Gastrocnemius medialis (tissue), 4 donors: ENCODE measurements around the gene CDK9. TPM values are rescaled to one million over a fixed set of nuclear protein-coding genes. Genes with fewer than 3 reads are reported as not detected.
A peak's percentile ranks its signal among the peaks of the same experiment; 100 is the strongest.

Experiments used
- ATAC-seq, 2 donors: fragments of 150-250 bp; one replicate each; pipeline ENCODE4 v1.9.1; 2016
- DNase-seq, 2 donors: peaks; one replicate each; pipeline ENCODE4 v3.0.0-alpha.2; 2019
- H3K27ac ChIP-seq, 4 donors: fragments of 200-600 bp; sonication (generic); 1 replicate in 1 of 4; 2 replicates in 3 of 4; pipeline ENCODE4 v1.5.1; 2016 to 2018; ENCODE audit warnings: mild to moderate bottlenecking in 2 of 4, moderate library complexity in 1 of 4
- H3K27me3 ChIP-seq, 3 donors: fragments of 200-600 bp; sonication (generic) in 2 of 3; 1 replicate in 1 of 3; 2 replicates in 2 of 3; pipeline versions ENCODE4 v1.5.1 to v1.6.0; 2016 to 2019; ENCODE audit warnings: mild to moderate bottlenecking in 1 of 3, moderate library complexity in 1 of 3
- H3K36me3 ChIP-seq, 2 donors: fragments of 200-600 bp; sonication (generic) in 1 of 2; one replicate each; pipeline ENCODE4 v1.5.1; 2017 to 2018
- H3K4me1 ChIP-seq, 2 donors: fragments of 200-600 bp; sonication (generic) in 1 of 2; one replicate each; pipeline ENCODE4 v1.5.1; 2016 to 2017; ENCODE audit warnings: mild to moderate bottlenecking in 2 of 2
- H3K4me3 ChIP-seq, 4 donors: fragments of 200-600 bp; sonication (generic) in 3 of 4; 1 replicate in 1 of 4; 2 replicates in 3 of 4; pipeline ENCODE4 v1.5.1; 2016 to 2019; ENCODE audit warnings: mild to moderate bottlenecking in 2 of 4
- H3K9me3 ChIP-seq, 3 donors: fragments of 200-600 bp; sonication (generic) in 2 of 3; 1 replicate in 1 of 3; 2 replicates in 2 of 3; pipeline ENCODE4 v1.5.1; 2016 to 2019
- CTCF ChIP-seq, 5 experiments: fragments of 450-650 bp in 3 of 5; fragments of 200-600 bp in 2 of 5; sonication (generic) in 2 of 5; IDR thresholded peaks in 4 of 5; conservative IDR thresholded peaks in 1 of 5; 1 replicate in 4 of 5; 2 replicates in 1 of 5; pipeline ENCODE4 v1.5.1; 2016 to 2019; ENCODE audit warnings: antibody characterized with exemption in 5 of 5, mild to moderate bottlenecking in 3 of 5, moderate library complexity in 3 of 5
- POLR2A ChIP-seq, 2 donors: fragments of 450-650 bp; IDR thresholded peaks; one replicate each; pipeline ENCODE4 v1.6.1; 2017; ENCODE audit warnings: antibody characterized with exemption in 2 of 2, mild to moderate bottlenecking in 2 of 2, moderate library complexity in 2 of 2
- in situ Hi-C, 4 donors: fragments of 200-750 bp; cut with MboI; loops; one replicate each; pipeline versions ENCODE4 v1.15.0 to v1.8.0; 2017; ENCODE audit warnings: low sequenced_read_pairs in 4 of 4
- intact Hi-C: fragments of 100-400 bp; cut with DNase I; formaldehyde crosslinking; loops from one replicate; pipeline ENCODE4 v1.15.1; 2023; ENCODE audit warnings: low total_unique reads
- total RNA-seq, 4 donors: library from RNA; depleted of rRNA; stranded (reverse); fragments of >200 nt; gene quantifications; one replicate each; pipeline versions ENCODE4 v1.1.0 to v1.2.3, GENCODE V29; 2016

Gene CDK9
- total RNA-seq, result 10 to 100 TPM; 50.3 to 71.2 (median 51.2) TPM

GRCh38 chr9:127785933-127786772 is at the start of gene CDK9:
TSS of gene CDK9 (plus strand) at chr9:127786034. CDS start at chr9:127786149, 115 bp downstream.
- in situ Hi-C loops (loop anchor here in 1 of 4 donors (10.0 kb wide), 1 partner anchor 51 kb away; the partner anchor contains the start of gene TOR2A), intact Hi-C loops (loop anchor here (1.0 to 5.0 kb wide), 8 partner anchors 15 to 196 kb away; partner anchors contain the start of genes AK1, FPGS, ST6GALNAC4 and STXBP1)
- Histone ChIP-seq H3K27me3 (no peaks in the 10 kb centered on the region), H3K9me3 (no peaks in the 10 kb centered on the region), H3K4me1 (peaks cover 7 to 12% of the 10 kb centered on the region in 2 donors), H3K36me3 (peaks cover 0 to 42% of the 10 kb centered on the region in 2 donors), H3K27ac (peak within 1 kb of the TSS; percentile 89 to 98 (median 96)), H3K4me3 (peak within 1 kb of the TSS; percentile 86 to 100 (median 98))
- peak; percentile 86 to 90 for DNase-seq
- no peak for TF ChIP-seq CTCF (IDR thresholded peaks at IDR 0.05 in 4 of 5, conservative IDR thresholded peaks at IDR 0.05 in 1 of 5)
- peak; percentile 89 to 97 for TF ChIP-seq POLR2A (IDR thresholded peaks at IDR 0.05)
- peak; percentile 83 to 85 for ATAC-seq

GRCh38 chr9:127738666-127739065 is 47.2 kb upstream of the CDK9 start:
- intact Hi-C loops (loop anchor here (1.0 kb wide), 1 partner anchor 181 kb away; no protein-coding TSS in a partner anchor), in situ Hi-C loops (loop anchor here (5.0 to 10.0 kb wide), 7 partner anchors 44 to 234 kb away; partner anchors contain the start of gene CDK9 (in 1 of the 4))
- Histone ChIP-seq H3K27ac (no peak overlapping the region), H3K4me1 (peaks cover 25 to 37% of the 10 kb centered on the region in 2 donors), H3K4me3 (no peak overlapping the region), H3K9me3 (no peaks in the 10 kb centered on the region), H3K27me3 (no peaks in the 10 kb centered on the region), H3K36me3 (no peaks in the 10 kb centered on the region)
- no peak for TF ChIP-seq POLR2A (IDR thresholded peaks at IDR 0.05)
- no peak for TF ChIP-seq CTCF (IDR thresholded peaks at IDR 0.05 in 4 of 5, conservative IDR thresholded peaks at IDR 0.05 in 1 of 5)
- DNase-seq (no peak), ATAC-seq (no peak)

GRCh38 chr9:127739614-127740330 is 46.1 kb upstream of the CDK9 start:
- ATAC-seq, result peak in 1 of 2 donors; percentile 16
- H3K36me3 ChIP-seq, result no peaks in the 10 kb centered on the region
- in situ Hi-C loops, result loop anchor here (5.0 to 10.0 kb wide), 7 partner anchors 43 to 235 kb away; partner anchors contain the start of gene CDK9 (in 1 of the 4)
- DNase-seq, result peak; percentile 38 to 61
- no peaks in the 10 kb centered on the region for H3K9me3 ChIP-seq
- peaks cover 19 to 30% of the 10 kb centered on the region in 2 donors for H3K4me1 ChIP-seq
- no peak for TF ChIP-seq POLR2A (IDR thresholded peaks at IDR 0.05)
- no peak for TF ChIP-seq CTCF (IDR thresholded peaks at IDR 0.05 in 4 of 5, conservative IDR thresholded peaks at IDR 0.05 in 1 of 5)
- intact Hi-C loops, result loop anchor here (1.0 kb wide), 3 partner anchors 32 to 180 kb away; no protein-coding TSS in a partner anchor
- H3K4me3 ChIP-seq, result no peak overlapping the region
- peak overlapping the region; percentile 86 to 93 (median 89) for H3K27ac ChIP-seq
- H3K27me3 ChIP-seq, result no peaks in the 10 kb centered on the region

- H3K36me3 ChIP-seq, result no peaks in the 10 kb centered on the region
- H3K4me3 ChIP-seq, result peak overlapping the region in 2 of 4 donors; percentile 10 to 26
- TF ChIP-seq CTCF (IDR thresholded peaks at IDR 0.05 in 4 of 5, conservative IDR thresholded peaks at IDR 0.05 in 1 of 5), result no peak
- TF ChIP-seq POLR2A (IDR thresholded peaks at IDR 0.05), result peak in 1 of 2 donors; percentile 7
- in situ Hi-C loops, result no loop called here
- no peak for ATAC-seq
- peak; percentile 52 to 75 for DNase-seq
- intact Hi-C loops, result no loop called here
- peaks cover 11 to 21% of the 10 kb centered on the region in 2 donors for H3K4me1 ChIP-seq
- H3K9me3 ChIP-seq, result no peaks in the 10 kb centered on the region
- peak overlapping the region; percentile 84 to 90 (median 87) for H3K27ac ChIP-seq
- no peaks in the 10 kb centered on the region for H3K27me3 ChIP-seq
Observed at GRCh38 chr9:127741831-127742434, 43.9 kb upstream of the CDK9 start.
